HFFc6 (cell line): Measurements from ENCODE around the gene NCOR1. TPM values are rescaled to one million over a fixed set of nuclear protein-coding genes. Genes with fewer than 3 reads are reported as not detected.
"Not testable (repeated sequence)": the region's sequence is repeated elsewhere in the genome, so short reads cannot be mapped to it uniquely, and the experiment has no call there.

Source experiments
- DNase-seq: peaks from one replicate; pipeline ENCODE4 v3.0.0-alpha.2; 2018
- H3K27ac Mint-ChIP-seq: 2 replicates; pipeline ENCODE4 v1.8.0; 2020; ENCODE audit warnings: mild to moderate bottlenecking, mixed read lengths
- H3K27me3 Mint-ChIP-seq: 2 replicates; pipeline ENCODE4 v1.8.0; 2021; ENCODE audit warnings: mild to moderate bottlenecking, moderate library complexity, mixed read lengths; ENCODE audit not compliant: insufficient read depth
- H3K36me3 Mint-ChIP-seq: 2 replicates; pipeline ENCODE4 v1.8.0; 2021; ENCODE audit warnings: low read depth, mixed read lengths
- H3K4me1 Mint-ChIP-seq: 2 replicates; pipeline ENCODE4 v1.8.0; 2020; ENCODE audit warnings: low read depth, mixed read lengths
- H3K4me3 Mint-ChIP-seq: 2 replicates; pipeline ENCODE4 v1.8.0; 2020; ENCODE audit warnings: mild to moderate bottlenecking, moderate library complexity, mixed read lengths
- H3K9me3 Mint-ChIP-seq: 2 replicates; pipeline ENCODE4 v1.8.0; 2020; ENCODE audit warnings: mild to moderate bottlenecking, mixed read lengths
- total RNA-seq, 6 experiments: library from RNA; stranded (reverse); fragmentation: NEBNext Ultra II Directional; extraction: Animal tissue kit (Norgen Biotek cat#: 25700); gene quantifications; 2 replicates in 1 of 6; 3 replicates in 5 of 6; pipeline ENCODE4 v1.2.3, GENCODE V29; 2021
- TF ChIP-seq, protein P1 (sequence below): fragments of 200-600 bp; sonication (generic); IDR thresholded peaks from 2 replicates; pipeline ENCODE4 v1.5.0; 2021; ENCODE audit warnings: antibody characterized with exemption, mild to moderate bottlenecking

Gene NCOR1
- total RNA-seq, 6 experiments from 2014 or later = 103 to 115 (median 111) TPM

- DNase-seq = no peak
- Mint-ChIP-seq H3K4me3 (no peak overlapping the region), H3K36me3 (peaks cover 12% of the 10 kb centered on the region; the same call in 1 of the 2 replicates), H3K27ac (no peak overlapping the region), H3K27me3 (no peaks in the 10 kb centered on the region), H3K9me3 (no peaks in the 10 kb centered on the region), H3K4me1 (peaks cover 21% of the 10 kb centered on the region)
- TF ChIP-seq, protein P1, sequence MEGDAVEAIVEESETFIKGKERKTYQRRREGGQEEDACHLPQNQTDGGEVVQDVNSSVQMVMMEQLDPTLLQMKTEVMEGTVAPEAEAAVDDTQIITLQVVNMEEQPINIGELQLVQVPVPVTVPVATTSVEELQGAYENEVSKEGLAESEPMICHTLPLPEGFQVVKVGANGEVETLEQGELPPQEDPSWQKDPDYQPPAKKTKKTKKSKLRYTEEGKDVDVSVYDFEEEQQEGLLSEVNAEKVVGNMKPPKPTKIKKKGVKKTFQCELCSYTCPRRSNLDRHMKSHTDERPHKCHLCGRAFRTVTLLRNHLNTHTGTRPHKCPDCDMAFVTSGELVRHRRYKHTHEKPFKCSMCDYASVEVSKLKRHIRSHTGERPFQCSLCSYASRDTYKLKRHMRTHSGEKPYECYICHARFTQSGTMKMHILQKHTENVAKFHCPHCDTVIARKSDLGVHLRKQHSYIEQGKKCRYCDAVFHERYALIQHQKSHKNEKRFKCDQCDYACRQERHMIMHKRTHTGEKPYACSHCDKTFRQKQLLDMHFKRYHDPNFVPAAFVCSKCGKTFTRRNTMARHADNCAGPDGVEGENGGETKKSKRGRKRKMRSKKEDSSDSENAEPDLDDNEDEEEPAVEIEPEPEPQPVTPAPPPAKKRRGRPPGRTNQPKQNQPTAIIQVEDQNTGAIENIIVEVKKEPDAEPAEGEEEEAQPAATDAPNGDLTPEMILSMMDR = no peak
Measured at GRCh38 chr17:16232391-16232790, 17.1 kb upstream of the NCOR1 start.

DNA sequence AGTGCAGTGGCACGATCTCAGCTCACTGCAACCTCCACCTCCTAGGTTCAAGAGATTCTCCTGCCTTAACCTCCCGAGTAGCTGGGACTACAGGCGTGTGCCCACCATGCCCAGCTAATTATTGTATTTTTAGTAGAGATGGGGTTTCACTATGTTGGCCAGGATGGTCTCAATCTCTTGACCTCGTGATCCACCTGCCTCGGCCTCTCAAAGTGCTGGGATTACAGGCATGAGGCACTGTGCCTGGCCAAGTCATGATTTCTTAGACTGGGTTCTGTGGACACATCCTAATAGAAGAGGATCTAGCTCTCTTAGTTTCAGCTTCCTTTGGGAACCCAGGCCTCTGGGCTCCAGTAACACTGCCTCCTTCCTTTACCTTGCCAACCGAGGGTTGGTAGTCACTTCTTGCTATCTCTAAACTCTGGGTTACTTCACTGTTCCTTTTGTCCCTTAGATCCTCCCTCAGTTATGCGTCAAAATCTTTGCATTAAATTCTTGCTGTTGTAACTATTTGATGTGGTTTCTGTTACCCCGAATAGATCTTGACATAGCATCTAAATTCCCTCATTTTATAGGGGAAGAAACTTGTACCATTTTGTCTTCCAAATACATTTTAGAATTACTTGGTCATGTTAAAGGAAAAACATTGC, 14.7 kb upstream of the NCOR1 start:
- peaks cover 21% of the 10 kb centered on the region for H3K4me1 Mint-ChIP-seq
- peak overlapping the region; percentile 53 for H3K4me3 Mint-ChIP-seq
- H3K9me3 Mint-ChIP-seq, H3K36me3 Mint-ChIP-seq, H3K27me3 Mint-ChIP-seq, DNase-seq: not testable (repeated sequence)
- H3K27ac Mint-ChIP-seq = peak overlapping the region; percentile 46

GRCh38 chr17:16222406-16222805, 7.1 kb upstream of the NCOR1 start:
- no peak for DNase-seq
- Mint-ChIP-seq H3K36me3 (no peaks in the 10 kb centered on the region), H3K4me3 (no peak overlapping the region), H3K4me1 (peaks cover 14% of the 10 kb centered on the region; the same call in 1 of the 2 replicates), H3K27me3 (no peaks in the 10 kb centered on the region), H3K9me3 (no peaks in the 10 kb centered on the region), H3K27ac (no peak overlapping the region)
- TF ChIP-seq, protein P1 = no peak

GRCh38 chr17:16217002-16217635, 1.8 kb upstream of the NCOR1 start, which contains the start of gene PIGL:
Gene PIGL (plus strand): TSS chr17:16217210. CDS start chr17:16217227, 17 bp downstream.
- H3K9me3 Mint-ChIP-seq = peaks cover 4% of the 10 kb centered on the region; the same call in 1 of the 2 replicates
- H3K4me3 Mint-ChIP-seq = peak within 1 kb of the TSS; percentile 98
- TF ChIP-seq, protein P1 = no peak
- peaks cover 5% of the 10 kb centered on the region; the same call in 1 of the 2 replicates for H3K36me3 Mint-ChIP-seq
- peak within 1 kb of the TSS; percentile 93 for H3K27ac Mint-ChIP-seq
- H3K27me3 Mint-ChIP-seq = no peaks in the 10 kb centered on the region
- peak; percentile 86 for DNase-seq
- H3K4me1 Mint-ChIP-seq = peaks cover 37% of the 10 kb centered on the region

DNA sequence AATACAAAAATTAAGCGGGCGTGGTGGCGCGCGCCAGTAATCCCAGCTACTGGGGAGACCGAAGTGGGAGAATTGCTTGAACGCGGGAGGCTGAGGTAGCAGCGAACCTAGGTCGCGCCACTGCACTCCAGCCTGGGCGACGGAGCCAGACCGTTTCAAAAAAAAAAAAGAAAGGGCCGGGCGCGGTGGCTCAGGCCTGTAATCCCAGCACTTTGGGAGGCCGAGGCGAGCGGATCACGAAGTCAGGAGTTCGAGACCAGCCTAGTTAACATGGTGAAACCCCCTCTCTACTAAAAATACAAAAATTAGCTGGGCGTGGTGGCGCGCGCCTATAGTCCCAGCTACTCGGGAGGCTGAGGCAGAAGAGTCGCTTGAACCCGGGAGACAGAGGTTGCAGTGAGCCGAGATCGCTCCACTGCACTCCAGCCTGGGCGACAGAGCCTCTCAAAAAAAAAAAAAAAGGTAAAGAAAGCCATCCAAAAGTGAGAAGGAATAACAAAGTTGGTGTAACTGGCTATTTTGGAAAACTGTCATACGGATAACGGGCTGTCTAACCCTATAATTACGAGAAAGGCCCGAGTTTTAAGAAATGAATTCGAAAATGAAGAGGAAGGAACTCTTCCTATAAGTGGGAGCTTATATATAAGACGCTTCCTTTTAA, 1.1 kb upstream of the NCOR1 start:
- H3K4me3 Mint-ChIP-seq = peak overlapping the region; percentile 98
- DNase-seq, H3K9me3 Mint-ChIP-seq, H3K27me3 Mint-ChIP-seq, H3K36me3 Mint-ChIP-seq: not testable (repeated sequence)
- H3K27ac Mint-ChIP-seq = peak overlapping the region; percentile 93
- H3K4me1 Mint-ChIP-seq = peaks cover 42% of the 10 kb centered on the region

DNA sequence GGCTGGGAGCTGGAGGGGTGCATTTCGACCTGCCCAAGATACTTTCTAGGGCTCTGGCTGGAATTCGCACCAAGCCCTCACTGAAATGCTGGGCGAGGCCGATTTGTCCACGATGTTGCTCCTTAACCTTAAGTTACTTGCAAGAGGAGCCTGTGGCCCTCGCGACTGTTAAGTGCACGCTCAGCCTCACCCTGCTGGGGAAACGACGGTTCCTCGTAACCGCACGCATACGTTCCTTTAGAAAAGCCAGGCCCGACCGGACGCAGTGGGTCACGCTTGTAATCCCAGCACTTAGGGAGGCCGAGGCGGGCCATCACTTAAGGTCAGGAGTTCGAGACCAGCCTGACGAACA, 607 bp upstream of the NCOR1 start:
- peaks cover 44% of the 10 kb centered on the region for H3K4me1 Mint-ChIP-seq
- TF ChIP-seq, protein P1 = no peak; the same call in 1 of the 2 replicates
- no peak for DNase-seq
- peak overlapping the region; percentile 78 for H3K27ac Mint-ChIP-seq
- H3K9me3 Mint-ChIP-seq = peaks cover 4% of the 10 kb centered on the region; the same call in 1 of the 2 replicates
- H3K36me3 Mint-ChIP-seq = peaks cover 5% of the 10 kb centered on the region; the same call in 1 of the 2 replicates
- peak overlapping the region; percentile 97 for H3K4me3 Mint-ChIP-seq
- no peaks in the 10 kb centered on the region for H3K27me3 Mint-ChIP-seq
